HEK293 (cell line): ENCODE data around the gene CTCF.

Experiments
- PRDM10 ChIP-seq: fragments of 450-650 bp; formaldehyde crosslinking; IDR thresholded peaks from 2 replicates; pipeline ENCODE4 v1.5.1; 2016; ENCODE audit warnings: missing biosample characterization, missing genetic modification characterization
- REST ChIP-seq: fragments of 450-650 bp; formaldehyde crosslinking; IDR thresholded peaks from 2 replicates; pipeline ENCODE4 v1.5.1; 2016; ENCODE audit warnings: missing biosample characterization, missing genetic modification characterization
- ZSCAN30 ChIP-seq: fragments of 450-650 bp; IDR thresholded peaks from 2 replicates; pipeline ENCODE4 v1.5.1; 2018; ENCODE audit warnings: missing biosample characterization, mild to moderate bottlenecking, missing genetic modification characterization, moderate library complexity

DNA sequence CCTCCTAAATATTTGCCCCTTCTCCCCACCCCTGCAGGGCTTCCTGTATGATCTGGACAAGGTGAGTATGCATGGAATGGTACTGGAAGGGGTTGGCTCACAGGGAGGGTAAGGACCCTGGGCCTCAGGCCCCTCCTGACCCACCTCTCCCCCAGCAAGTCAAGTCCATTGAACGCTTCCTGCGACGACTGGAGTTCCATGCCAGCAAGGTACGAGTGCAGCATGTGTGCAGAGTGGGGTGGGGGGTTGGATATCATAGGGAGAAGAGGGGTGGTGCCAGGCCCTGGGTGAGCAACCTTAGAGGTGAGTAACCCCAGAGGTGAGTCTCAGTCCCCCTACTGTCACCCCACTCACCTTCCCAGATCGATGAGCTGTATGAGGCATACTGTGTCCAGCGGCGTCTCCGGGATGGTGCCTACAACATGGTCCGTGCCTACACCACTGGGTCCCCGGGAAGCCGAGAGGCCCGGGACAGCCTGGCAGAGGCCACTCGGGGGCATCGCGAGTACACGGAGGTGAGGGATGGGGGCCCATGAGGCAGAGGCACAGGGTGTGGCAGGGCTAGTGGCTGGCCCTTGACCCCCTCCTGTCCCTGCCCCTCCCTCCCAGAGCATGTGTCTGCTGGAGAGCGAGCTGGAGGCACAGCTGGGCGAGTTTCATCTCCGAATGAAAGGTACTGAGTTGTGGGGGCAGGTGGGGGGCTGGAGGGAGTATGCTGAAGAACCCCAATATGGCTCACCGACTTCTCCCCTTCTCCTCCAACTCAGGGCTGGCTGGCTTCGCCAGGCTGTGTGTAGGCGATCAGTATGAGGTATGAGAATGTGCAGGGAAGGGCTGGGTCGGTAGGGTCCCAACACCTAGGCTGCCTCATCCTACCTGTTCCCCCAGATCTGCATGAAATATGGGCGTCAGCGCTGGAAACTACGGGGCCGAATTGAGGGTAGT lies 22.4 kb upstream of the CTCF start:
- TF ChIP-seq ZSCAN30 (tag by site-specific recombination) (no peak), REST (tag by site-specific recombination) (no peak), PRDM10 (tag by site-specific recombination) (no peak)
